ENCODE results near the gene COL4A6.

The COL4A6 gene

DNA sequence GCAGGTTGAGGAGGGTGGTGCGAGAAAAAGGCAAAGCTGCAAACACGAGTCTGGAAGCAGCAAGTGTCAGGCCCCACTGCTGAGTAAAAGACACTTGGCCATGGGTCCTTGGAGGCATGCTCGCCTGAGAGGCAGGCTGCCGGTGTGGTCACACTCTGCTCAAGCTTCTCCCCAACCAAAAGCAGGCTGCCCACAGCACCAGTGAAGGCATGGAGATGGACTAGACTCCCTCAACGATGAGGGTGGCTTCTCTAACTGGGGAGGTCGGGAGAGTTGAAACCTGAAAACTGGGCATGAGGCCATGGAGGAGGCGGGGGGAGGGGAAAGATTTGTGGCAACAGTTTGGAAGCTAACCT lies 260.1 kb downstream of the COL4A6 start:
- TF ChIP-seq, protein P1, sequence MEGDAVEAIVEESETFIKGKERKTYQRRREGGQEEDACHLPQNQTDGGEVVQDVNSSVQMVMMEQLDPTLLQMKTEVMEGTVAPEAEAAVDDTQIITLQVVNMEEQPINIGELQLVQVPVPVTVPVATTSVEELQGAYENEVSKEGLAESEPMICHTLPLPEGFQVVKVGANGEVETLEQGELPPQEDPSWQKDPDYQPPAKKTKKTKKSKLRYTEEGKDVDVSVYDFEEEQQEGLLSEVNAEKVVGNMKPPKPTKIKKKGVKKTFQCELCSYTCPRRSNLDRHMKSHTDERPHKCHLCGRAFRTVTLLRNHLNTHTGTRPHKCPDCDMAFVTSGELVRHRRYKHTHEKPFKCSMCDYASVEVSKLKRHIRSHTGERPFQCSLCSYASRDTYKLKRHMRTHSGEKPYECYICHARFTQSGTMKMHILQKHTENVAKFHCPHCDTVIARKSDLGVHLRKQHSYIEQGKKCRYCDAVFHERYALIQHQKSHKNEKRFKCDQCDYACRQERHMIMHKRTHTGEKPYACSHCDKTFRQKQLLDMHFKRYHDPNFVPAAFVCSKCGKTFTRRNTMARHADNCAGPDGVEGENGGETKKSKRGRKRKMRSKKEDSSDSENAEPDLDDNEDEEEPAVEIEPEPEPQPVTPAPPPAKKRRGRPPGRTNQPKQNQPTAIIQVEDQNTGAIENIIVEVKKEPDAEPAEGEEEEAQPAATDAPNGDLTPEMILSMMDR (conservative IDR thresholded peaks at IDR 0.05), result no peak
- no peak for TF ChIP-seq ZFX (IDR thresholded peaks at IDR 0.05)
- no peak overlapping the region for H3K27ac ChIP-seq

DNA sequence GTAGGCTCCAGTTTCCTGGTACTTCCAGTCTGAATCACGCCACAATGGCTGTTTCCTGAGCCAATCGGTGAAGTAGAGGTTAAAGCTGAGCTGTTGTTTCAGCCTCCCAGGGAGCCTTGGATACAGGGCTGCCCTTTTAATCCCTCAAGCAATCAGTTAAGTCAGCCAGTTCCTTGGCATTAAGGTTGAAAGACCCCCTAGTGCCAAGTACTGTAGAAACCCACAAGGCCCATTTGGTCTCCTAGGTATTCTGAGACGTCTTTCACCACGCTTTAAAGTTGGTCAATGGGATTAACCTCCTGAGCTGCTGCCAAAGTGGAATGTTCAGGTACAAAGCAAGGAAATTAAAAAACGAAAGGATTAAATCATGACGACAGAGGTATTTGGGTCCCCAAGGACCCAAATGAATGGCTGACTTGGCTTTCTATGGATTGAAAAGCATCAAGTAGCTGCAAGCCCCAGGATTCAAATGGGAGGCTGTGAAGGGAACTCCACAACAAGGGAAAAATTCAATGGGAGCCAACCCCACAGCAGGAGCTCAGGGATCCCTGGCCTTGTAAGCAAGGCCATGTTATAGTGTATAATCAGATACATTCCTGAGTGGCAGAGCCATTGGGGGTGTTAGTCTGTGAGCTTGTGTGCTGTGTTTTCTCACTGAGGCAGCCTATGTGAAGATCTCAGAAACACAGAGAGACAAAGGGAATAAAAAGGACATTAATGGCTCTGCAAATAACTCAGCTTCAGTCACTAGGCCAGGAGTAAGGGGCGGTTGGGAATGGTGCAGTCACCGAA lies 260.7 kb downstream of the COL4A6 start:
- TF ChIP-seq ZFX (IDR thresholded peaks at IDR 0.05), result no peak
- TF ChIP-seq, protein P1 (conservative IDR thresholded peaks at IDR 0.05), result no peak
- no peak overlapping the region for H3K27ac ChIP-seq

DNA sequence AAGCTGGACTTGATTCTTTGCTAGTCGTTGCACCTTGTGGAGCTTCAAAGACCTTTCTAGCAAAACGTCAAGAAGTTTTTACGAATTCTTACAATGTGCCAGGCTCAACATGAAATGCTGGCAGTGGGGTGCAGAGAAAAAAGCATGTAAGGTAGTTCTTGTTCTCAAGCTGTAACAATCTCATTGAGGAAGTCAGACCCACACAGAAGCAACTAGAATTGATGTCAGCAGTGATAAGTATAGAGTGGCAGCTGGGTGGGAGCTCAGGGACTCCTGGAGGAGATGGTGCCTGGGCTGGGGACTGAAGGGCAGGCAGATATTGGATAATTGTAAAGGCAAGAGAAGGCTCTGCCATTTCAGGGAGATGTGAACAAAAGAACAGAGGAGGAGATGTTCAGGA lies 264.3 kb downstream of the COL4A6 start:
- TF ChIP-seq ZFX (IDR thresholded peaks at IDR 0.05), result no peak
- TF ChIP-seq, protein P1 (conservative IDR thresholded peaks at IDR 0.05), result no peak
- no peak overlapping the region for H3K27ac ChIP-seq

DNA sequence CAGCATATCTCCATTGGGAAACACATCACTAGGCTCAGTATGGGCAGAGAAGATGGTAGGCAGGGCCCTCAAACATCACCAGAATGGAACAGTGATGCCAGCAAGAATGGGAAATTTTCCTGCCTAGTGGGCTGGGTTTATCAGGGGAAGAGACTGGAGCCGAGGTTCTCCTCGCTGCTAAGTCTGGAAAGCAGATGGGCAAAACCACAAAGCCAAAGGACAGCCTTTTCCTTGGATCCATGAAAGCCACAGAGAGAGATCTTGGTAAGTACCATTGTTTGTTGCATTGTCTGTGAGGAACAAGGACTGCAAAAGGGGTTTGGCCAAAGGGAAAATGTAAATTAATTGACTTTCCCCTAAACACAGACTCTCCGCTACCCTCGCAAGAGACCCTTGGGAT lies 266.6 kb downstream of the COL4A6 start:
- TF ChIP-seq ZFX (IDR thresholded peaks at IDR 0.05), result no peak
- TF ChIP-seq, protein P1 (conservative IDR thresholded peaks at IDR 0.05), result no peak

DNA sequence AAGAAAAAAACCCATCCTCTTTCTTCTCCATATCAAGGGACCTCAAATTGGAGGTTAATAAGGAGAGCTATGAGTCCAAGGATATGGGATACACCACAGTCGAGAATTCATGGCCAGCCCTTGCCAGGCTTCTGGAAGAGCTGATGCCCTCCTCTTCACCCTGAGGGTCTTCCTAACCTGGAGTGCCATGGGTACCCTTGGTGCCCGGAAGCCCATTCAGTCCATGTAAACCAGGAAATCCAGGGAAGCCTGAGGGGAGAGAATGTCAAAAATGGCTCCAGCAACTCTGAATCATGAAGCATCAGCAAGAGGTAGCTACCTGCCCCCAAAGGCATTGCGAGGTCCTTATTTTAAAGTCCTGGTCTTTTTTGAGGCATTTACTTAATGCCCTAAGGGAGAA lies 268.5 kb downstream of the COL4A6 start:
- TF ChIP-seq ZFX (IDR thresholded peaks at IDR 0.05), result no peak
- TF ChIP-seq, protein P1 (conservative IDR thresholded peaks at IDR 0.05), result no peak
- H3K27ac ChIP-seq, result no peak overlapping the region

More for the DNA sequence above, 266.6 kb downstream of the COL4A6 start:
- no peak overlapping the region for H3K27ac ChIP-seq

DNA sequence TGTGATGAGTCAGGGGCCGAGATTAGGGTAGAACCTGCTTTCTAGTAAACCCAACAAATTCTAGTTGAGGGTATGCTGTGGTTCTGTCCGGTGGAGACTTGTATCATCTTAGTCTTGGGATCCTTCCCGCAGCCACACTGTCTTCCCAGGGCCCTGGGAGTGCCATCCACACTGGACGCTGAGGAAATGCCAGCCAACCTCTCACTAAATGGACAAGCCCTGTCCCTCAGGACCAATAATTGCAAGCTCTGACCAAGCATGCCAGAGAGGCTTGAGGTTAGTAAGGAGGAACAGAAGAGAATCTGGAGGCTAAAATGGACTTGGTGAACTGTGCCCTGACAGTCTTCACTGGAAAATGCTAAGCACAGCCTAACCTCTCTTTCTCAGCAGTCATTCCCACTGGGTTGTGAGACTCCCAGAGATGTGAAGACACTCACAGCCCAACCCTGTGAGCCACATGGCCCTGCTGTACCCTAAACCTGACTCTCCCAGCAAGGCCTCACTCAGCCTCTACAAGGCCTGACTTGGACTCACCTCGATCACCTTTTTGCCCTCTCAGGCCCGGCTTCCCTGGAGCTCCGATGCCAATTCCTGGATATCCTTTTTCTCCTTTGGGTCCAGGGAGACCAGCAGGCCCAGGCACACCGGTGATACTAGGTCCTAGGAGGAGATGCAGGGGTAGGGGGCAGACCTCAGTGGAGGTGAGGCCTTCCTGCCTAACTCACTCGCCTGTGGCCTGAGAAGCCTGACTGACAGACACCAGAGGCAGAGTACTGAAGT lies 269.1 kb downstream of the COL4A6 start:
- no peak for TF ChIP-seq ZFX (IDR thresholded peaks at IDR 0.05)
- TF ChIP-seq, protein P1 (conservative IDR thresholded peaks at IDR 0.05), result no peak
- H3K27ac ChIP-seq, result no peak overlapping the region

DNA sequence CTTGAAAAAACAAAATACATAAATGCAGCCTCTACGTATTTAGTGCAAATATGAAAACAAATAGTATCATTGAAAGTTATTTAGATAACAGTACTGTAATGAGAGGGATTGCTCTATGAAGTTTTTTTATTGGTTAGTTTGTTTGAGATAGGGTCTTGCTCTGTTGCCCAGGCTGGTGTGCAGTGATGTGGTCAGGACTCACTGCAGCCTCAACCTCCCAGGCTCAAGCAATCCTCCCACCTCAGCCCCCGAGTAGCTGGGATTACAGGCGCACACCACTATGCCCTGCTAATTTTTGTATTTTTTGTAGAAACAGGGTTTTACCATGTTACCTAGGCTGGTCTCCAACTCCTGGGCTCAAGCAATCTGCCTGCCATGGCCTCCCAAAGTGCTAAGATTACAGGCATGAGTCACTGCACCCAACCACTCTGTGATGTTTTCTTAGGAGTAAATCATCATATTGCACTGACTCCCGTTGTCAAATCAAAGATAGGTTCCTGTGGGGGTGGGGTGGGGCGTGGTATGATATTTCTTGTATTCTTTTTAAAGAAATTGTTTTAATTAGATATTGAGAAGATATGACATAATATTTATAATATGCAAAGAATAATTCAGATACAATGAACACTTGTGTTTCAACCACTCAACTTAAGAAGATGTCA lies 270.9 kb downstream of the COL4A6 start:
- TF ChIP-seq, protein P1 (conservative IDR thresholded peaks at IDR 0.05), result no peak
- no peak for TF ChIP-seq ZFX (IDR thresholded peaks at IDR 0.05)
- H3K27ac ChIP-seq, result no peak overlapping the region

Data from C4-2B (cell line).